NCI-H2196 treated with DMSO at 0.1 percent for 48 hours (cell line): ENCODE measurements around the gene MRNIP.
"Not testable (repeated sequence)": the region's sequence is repeated elsewhere in the genome, so short reads cannot be mapped to it uniquely, and the experiment has no call there.

ENCODE experiments used
- DNase-seq: peaks from one replicate; lab custom pipeline; 2025; ENCODE audit not compliant: unreplicated experiment; lab: John Stamatoyannopoulos, UW

Gene MRNIP

GRCh38 chr5:179794575-179794974, 64.0 kb downstream of the MRNIP start:
- DNase-seq: no peak

- DNase-seq: no peak
Observed at GRCh38 chr5:179794171-179794570, 64.4 kb downstream of the MRNIP start.

GRCh38 chr5:179793468-179794139, 65.0 kb downstream of the MRNIP start, which contains the start of gene LTC4S:
Gene LTC4S, plus strand, starts transcription at chr5:179793986. Its CDS starts 95 bp downstream, at chr5:179794081.
- no peak for DNase-seq

- no peak for DNase-seq
Observed at GRCh38 chr5:179792612-179793467, 65.8 kb downstream of the MRNIP start.

GRCh38 chr5:179791881-179792611, 66.6 kb downstream of the MRNIP start:
- no peak for DNase-seq

- DNase-seq: not testable (repeated sequence)
Observed at GRCh38 chr5:179789278-179789677, 69.3 kb downstream of the MRNIP start.

- no peak for DNase-seq
Observed at GRCh38 chr5:179788193-179788854, 70.3 kb downstream of the MRNIP start.
